ENCODE data around the gene ATP4B. TPM values are rescaled to one million over a fixed set of nuclear protein-coding genes. Genes with fewer than 3 reads are reported as not detected.

Gene ATP4B
- total RNA-seq, 1 experiment from 2014 or later = not detected

DNA sequence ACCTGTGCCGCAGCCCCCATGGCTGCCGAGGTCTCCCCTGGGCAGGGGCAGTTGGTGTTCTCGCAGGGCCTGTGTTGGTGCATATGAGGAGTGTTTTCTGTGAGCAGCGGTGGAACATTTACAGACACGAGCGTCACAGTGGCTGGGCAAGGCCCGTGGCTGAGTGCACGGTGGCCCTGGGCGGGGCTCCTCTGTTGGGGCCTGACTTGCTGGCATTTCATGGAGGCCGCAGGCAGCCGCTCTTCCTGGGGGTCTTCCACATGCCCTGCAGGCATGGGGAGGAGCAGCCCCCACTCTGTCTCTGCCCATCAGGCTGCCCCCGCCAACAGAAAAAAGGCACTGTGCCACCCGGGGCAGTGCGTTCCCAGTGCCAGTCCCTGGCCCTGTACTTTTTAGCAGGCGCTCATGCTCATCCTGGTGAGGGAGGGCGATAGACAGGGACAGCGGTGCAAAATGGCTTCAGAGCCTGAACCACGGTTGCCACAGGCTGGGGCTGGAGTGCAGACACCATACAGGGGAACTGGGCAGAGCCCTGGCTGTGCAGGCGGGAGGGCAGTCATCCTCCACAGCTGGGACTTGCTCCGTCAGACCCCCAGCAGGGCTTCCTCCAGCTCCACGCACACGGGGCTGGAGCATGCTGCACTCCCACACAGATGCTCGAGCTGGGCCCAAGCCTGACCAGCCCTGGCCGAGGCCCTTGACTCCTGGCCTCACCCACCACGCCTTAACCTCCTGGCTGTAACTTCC, 49.9 kb downstream of the ATP4B start:
- DNase-seq (ENCODE audit: low read depth) = no peak

DNA sequence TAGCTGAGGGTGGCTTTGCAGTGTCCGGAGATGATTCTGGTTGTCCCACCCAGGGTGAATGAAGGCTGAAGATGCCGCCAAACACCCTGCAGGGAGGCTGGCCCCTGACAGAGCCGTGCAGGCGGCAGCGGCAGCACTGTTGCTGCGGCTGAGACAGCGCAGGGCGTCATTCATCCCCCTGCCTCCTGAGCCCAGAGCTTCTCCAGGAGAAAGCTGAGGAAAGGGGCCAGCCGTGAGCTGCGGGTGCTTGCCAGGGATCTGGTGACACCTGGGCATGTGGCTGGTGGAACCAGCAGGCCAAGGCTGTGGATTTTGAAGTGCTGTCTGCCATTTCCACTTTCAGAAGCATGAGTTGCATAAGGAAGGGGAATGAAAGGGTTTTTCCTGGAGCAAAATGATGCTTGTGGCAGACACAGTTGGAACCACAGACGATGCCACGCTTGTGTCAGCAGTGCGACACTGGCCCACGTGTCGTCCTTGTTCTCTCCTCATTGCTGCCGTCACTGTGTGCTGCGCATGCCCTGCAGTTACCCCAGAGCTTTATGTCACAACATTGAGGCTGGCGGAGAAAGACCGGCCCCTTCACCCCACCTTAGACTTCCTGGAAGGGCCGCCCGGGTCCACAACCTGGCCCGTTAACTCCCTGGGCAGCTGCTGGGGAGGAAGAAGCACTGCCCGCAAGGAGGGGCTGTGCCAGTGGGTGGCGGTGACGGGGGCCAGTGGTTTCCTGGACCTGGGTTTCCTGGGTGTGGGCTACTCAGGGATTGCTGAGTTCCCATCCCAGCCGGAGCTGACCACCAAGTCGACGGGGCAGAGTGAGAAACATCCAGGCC, 50.7 kb downstream of the ATP4B start:
- DNase-seq (ENCODE audit: low read depth) = no peak

DNA sequence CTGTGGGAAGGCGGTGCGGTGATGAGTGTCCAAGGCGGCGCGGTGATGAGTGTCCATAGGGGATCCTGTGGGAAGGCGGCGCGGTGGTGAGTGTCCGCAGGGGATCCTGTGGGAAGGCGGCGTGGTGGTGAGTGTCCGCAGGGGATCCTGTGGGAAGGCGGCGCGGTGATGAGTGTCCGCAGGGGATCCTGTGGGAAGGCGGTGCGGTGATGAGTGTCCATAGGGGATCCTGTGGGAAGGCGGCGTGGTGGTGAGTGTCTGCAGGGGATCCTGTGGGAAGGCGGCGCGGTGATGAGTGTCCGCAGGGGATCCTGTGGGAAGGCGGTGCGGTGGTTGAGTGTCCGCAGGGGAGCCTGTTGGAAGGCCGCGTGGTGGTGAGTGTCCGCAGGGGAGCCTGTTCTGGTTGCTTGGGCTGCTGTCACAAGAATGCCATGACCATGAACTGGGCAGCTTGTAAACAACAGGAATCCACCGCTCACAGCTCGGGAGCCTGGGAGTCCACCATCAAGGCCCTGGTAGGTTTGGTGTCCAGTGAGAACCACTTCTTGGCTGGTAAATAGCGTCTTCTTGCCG, 52.0 kb downstream of the ATP4B start:
- DNase-seq (ENCODE audit: low read depth) = no peak

- DNase-seq (ENCODE audit: low read depth) = no peak
Measured at GRCh38 chr13:113605461-113605860, 52.5 kb downstream of the ATP4B start.

DNA sequence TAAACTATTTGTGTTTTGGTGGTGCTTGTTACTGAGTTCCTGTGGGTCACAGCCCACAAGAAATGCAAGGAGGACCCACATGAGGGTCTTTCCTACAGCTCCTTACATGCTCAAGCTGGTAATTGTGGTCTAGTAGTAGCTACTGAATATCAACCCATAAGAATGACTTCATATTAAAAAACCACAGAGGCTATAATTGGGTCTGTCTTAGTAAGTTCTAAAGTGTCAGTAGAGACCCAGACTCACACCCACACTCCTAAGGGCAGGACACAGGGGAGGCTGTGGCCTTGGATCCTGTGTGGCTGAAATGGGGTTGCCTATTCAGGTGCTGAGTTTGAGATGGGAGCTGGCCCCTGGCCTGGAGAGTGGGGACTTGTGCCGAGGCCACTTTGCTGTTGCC, 53.8 kb downstream of the ATP4B start:
- no peak for DNase-seq (ENCODE audit: low read depth)

- no peak for DNase-seq (ENCODE audit: low read depth)
Measured at GRCh38 chr13:113603116-113603710, 54.8 kb downstream of the ATP4B start.

GRCh38 chr13:113602291-113602988, 55.6 kb downstream of the ATP4B start:
- no peak for DNase-seq (ENCODE audit: low read depth)

- no peak for DNase-seq (ENCODE audit: low read depth)
Measured at GRCh38 chr13:113601166-113602070, 56.6 kb downstream of the ATP4B start.

DNA sequence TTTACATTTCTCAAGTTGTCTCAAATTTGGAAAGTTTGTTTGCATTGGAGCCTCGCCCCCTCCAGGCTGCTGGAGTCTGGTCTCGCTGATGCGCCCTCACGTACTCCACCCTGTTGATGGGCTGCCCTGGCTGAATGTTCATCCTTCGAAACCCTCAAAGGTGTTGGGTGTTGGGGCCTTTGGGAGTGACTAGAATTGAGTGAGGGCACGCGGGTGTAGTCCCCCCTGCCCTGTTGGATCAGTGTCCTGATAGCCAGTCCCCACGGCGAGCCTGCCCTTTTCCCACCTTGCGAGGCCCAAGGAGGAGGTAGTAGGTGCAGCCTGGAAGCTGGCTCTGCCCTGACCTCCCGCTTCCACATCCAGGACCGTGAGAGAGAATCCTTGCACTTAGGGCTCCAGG, 58.6 kb downstream of the ATP4B start:
- DNase-seq (ENCODE audit: low read depth) = no peak

Other genes with a start within 250 kb of the ATP4B start
- gene ADPRHL1, start 204.7 kb downstream of the ATP4B start, total RNA-seq (2014; rRNA removed) = 9.7 and 10.8 TPM in 2 replicates
- 9.6 and 10.8 TPM in 2 replicates for gene DCUN1D2, start 167.5 kb downstream of the ATP4B start, total RNA-seq (2014; rRNA removed)
- gene TFDP1, start 73.4 kb downstream of the ATP4B start, total RNA-seq (2014; rRNA removed) = 141 and 146 TPM in 2 replicates
- not detected in 2 replicates for gene GRK1, start 9.0 kb upstream of the ATP4B start, total RNA-seq (2014; rRNA removed)
- gene TMEM255B, start 101.0 kb upstream of the ATP4B start, total RNA-seq (2014; rRNA removed) = 7.4 and 9.1 TPM in 2 replicates
- gene GAS6, start 205.9 kb upstream of the ATP4B start, total RNA-seq (2014; rRNA removed) = 670 and 703 TPM in 2 replicates

Data from LHCN-M2 (cell line).